Mucosa of descending colon (tissue), 3 donors: ENCODE results near the gene MIAT. TPM values are rescaled to one million over a fixed set of nuclear protein-coding genes. Genes with fewer than 3 reads are reported as not detected.
A peak's percentile ranks its signal among the peaks of the same experiment; 100 is the strongest.

Experiments
- ATAC-seq: fragments of 200-7000 bp; cut with Tn5 transposase; one replicate; pipeline ENCODE4 v1.9.1; 2020; ENCODE audit warnings: mild to moderate bottlenecking, moderate library complexity
- DNase-seq, 3 donors: peaks; one replicate each; pipeline ENCODE4 v3.0.0-alpha.2; 2020
- H3K36me3 ChIP-seq: fragments of 200-600 bp; one replicate; pipeline ENCODE4 v1.8.0; 2021; ENCODE audit warnings: low read depth, mild to moderate bottlenecking
- H3K4me1 ChIP-seq: fragments of 200-600 bp; one replicate; pipeline ENCODE4 v1.8.0; 2021; ENCODE audit warnings: low read depth, mild to moderate bottlenecking
- H3K4me3 ChIP-seq: fragments of 200-600 bp; one replicate; pipeline ENCODE4 v1.8.0; 2021; ENCODE audit warnings: mild to moderate bottlenecking
- H3K9me3 ChIP-seq: fragments of 200-600 bp; one replicate; pipeline ENCODE4 v1.8.0; 2021; ENCODE audit warnings: mild to moderate bottlenecking
- intact Hi-C, 2 donors: fragments of 100-400 bp; cut with DNase I in 1 of 2; cut with micrococcal nuclease in 1 of 2; formaldehyde crosslinking; loops; one replicate each; pipeline versions ENCODE4 v1.11.0 to v1.11.1; 2022; cut with DNase I, micrococcal nuclease
- total RNA-seq, 3 donors: library from RNA; stranded (reverse); fragmentation: NEBNext Ultra II Directional in 2 of 3; extraction: Animal tissue kit (Norgen Biotek cat#: 25700) in 2 of 3; gene quantifications; one replicate each; pipeline versions ENCODE4 v1.2.1 to v1.2.4, GENCODE V29; 2021 to 2023
- TF ChIP-seq, protein P1 (sequence below): fragments of 200-600 bp; IDR thresholded peaks from one replicate; pipeline ENCODE4 v1.8.0; 2022; ENCODE audit warnings: antibody characterized with exemption, mild to moderate bottlenecking
- donor health status: DM: no; HTN: no; CAD: no; lungs with moderate emphysema.
- donor health status: DM: no; HTN: no; CAD: no.
- donor health status: DM: no; HTN: yes; CAD: no.

The MIAT gene
- total RNA-seq, 3 donors from 2014 or later: 3.3 to 7.1 (median 3.5) TPM

DNA sequence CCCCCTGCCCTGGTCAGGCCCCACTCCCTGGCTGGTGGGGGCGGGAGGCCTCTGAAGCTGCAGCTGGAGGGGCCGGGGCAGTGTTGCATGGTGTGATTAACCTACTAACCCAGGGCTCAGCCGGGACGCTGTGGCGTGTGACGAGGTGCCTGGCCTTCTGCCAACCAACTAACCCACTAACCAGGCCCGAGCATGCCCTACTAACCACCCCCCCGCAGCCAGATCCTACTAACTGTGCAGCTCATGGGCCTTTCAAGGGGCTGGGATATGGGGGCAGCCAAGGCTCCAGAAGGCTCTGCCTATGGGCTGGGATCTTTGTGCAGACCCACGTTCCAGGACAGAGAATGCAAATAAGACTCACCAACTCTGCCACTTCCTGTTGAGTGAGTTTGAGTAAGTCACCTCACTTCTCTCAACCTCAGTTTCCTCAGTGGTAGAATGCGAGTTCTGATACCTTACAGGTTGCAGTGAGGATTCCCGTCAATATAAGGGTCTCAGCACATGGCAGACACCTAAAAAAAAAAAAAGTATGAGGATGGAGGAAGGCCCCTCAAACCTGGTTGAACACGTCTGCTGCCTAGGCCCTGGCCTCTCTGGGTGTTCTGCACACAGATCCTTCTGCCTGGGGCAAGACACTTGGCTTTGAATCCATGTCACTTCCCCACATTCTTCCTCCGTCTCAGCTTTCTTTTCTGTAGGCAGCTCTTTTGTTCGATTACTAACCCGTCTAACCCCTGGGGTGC lies 14.1 kb downstream of the MIAT start:
- Histone ChIP-seq H3K9me3 (no peaks in the 10 kb centered on the region), H3K4me3 (no peak overlapping the region), H3K4me1 (peaks cover 10% of the 10 kb centered on the region), H3K36me3 (no peaks in the 10 kb centered on the region)
- intact Hi-C loops: no loop called here
- ATAC-seq (peak; percentile 23), DNase-seq (peak; percentile 60 to 82 (median 65))
- TF ChIP-seq, protein P1, sequence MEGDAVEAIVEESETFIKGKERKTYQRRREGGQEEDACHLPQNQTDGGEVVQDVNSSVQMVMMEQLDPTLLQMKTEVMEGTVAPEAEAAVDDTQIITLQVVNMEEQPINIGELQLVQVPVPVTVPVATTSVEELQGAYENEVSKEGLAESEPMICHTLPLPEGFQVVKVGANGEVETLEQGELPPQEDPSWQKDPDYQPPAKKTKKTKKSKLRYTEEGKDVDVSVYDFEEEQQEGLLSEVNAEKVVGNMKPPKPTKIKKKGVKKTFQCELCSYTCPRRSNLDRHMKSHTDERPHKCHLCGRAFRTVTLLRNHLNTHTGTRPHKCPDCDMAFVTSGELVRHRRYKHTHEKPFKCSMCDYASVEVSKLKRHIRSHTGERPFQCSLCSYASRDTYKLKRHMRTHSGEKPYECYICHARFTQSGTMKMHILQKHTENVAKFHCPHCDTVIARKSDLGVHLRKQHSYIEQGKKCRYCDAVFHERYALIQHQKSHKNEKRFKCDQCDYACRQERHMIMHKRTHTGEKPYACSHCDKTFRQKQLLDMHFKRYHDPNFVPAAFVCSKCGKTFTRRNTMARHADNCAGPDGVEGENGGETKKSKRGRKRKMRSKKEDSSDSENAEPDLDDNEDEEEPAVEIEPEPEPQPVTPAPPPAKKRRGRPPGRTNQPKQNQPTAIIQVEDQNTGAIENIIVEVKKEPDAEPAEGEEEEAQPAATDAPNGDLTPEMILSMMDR: no peak

DNA sequence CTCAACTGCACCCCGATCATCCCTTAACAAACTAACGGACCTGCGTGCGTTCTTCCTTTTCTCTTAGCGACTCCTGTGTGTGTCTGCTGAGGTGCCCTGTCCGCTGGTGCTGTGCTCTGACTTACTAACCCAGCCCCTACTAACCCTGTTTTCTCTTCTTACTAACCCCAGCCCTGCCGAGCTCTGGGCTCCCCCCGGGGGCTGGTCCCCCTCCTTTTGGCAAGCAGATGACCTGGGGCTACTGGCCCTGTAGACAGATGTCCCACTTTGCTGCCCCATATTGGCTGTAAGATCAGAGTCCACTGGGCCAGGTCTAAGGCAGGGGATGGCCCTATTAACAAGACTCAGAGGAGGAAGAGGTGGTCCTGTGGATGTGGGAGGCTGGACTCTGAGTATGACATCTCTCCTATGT lies 14.7 kb downstream of the MIAT start:
- Histone ChIP-seq H3K9me3 (no peaks in the 10 kb centered on the region), H3K4me1 (peaks cover 10% of the 10 kb centered on the region), H3K36me3 (no peaks in the 10 kb centered on the region), H3K4me3 (peak overlapping the region; percentile 56)
- ATAC-seq (no peak), DNase-seq (peak; percentile 21 to 66 (median 42))
- intact Hi-C loops: no loop called here
- TF ChIP-seq, protein P1: no peak

DNA sequence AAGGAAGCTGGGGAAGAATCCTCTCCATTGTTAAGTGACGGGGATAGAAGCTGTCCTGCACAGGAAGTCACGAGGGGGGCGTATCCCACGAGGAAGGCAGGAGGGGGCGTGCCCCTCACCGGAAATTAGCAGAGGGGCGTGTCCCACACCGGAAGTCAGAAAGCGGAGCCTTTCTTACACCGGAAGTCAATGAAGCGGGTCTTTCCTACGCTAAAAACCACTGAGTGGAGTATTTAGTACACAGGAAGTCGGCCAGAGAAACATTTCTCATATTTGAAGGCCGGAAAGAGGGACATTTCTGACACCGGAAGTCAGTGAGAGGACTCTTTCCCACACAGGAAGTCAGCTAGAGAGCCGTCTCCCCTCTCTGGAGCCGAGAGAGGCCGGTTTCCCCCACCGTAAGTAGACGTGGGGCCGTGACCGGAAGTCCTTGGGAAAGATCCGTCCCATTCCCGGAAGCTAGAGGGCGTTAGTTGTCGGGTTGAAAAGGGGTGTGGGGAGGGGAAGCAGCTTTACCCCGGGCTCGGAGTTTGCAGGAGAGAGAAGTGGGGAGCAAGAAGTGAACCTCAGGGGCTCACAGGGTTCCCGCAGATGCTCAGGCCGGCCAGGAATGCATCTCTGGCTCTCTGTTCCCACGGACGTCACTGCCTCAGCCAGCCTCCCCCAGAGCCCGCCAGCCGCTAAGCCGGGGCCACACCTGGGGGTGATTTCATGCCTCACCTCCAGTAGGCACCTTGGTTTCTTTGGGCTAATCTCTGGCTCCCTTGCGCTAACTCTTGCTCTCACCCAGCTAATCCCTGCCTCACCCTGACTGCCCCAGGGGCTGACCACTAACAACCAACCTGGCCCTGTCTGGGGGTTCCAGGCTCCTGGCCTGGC lies 15.4 kb downstream of the MIAT start:
- ATAC-seq (peak; percentile 91), DNase-seq (peak; percentile 94 to 97 (median 95))
- Histone ChIP-seq H3K4me3 (peak overlapping the region; percentile 56), H3K9me3 (no peaks in the 10 kb centered on the region), H3K36me3 (no peaks in the 10 kb centered on the region), H3K4me1 (peaks cover 10% of the 10 kb centered on the region)
- TF ChIP-seq, protein P1: peak; percentile 29
- intact Hi-C loops: no loop called here

DNA sequence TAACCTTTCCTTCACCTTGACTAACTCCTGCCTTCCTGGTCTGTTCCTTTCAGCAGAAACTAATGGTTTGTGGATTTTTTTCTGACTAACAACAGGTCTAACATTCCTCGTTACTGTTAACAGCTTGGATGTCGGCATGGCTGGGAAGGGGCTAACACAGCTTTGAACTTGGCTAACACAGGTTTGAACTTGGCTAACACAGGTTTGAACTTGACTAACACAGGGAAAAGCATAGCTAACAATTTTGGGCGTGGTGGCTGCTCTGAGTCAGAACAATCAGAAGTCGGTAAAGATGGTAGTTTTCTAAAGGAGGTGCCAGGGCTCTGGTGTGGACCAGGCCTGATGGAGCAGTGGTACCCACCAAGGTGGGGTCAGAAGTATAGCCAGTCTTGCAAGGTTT lies 16.1 kb downstream of the MIAT start:
- DNase-seq: no peak
- peaks cover 10% of the 10 kb centered on the region for H3K4me1 ChIP-seq
- peak; percentile 10 for ATAC-seq
- H3K9me3 ChIP-seq: no peaks in the 10 kb centered on the region
- peak overlapping the region; percentile 56 for H3K4me3 ChIP-seq
- H3K36me3 ChIP-seq: no peaks in the 10 kb centered on the region
- TF ChIP-seq, protein P1: no peak
- intact Hi-C loops: no loop called here

DNA sequence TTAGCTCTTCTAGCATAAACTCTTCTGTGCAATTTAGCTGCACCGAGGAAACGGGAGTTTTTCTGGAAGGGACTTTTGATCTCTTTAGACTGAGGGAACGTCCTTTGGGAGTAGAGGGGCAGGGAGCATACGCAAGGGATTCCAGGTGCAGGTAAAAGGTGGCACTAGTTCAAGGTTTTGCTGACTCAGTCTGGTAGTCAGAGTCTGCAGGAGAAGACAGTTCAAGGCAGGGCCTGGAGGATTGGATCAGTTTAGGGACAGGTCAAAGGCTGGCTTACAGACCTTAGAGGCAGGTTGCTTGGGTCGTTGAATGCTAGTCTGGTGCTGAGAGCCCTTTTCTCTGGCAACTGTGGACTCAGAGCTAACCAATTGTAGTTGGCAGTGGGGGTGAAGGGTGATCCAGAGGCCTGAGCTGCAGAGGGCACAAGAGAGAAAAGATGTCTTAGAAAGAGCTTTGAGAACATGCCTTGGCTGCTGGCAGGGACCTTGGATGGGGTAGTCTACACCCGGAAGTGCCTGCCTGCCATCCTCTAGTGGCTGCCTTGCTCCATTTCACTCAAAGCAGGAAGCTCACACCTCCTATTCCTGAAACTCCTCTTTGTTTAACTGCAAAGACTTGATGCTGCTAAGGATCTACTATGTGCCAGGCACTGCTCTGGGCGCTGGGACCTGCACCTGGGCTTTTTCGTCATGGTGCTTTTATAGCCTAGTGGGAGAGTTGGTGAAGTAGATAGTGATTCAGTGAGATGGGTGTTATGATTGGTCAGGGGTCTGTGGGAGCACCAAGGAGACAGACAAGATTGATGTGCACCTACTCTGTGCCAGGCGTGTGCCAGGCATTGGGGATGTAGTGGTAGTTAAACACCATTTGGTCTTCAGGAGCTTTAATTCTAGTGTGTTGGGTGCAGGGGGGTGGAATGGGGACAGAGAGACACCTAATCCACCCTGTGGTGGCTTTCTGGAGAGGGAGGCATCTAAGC lies 17.1 kb downstream of the MIAT start:
- intact Hi-C loops: no loop called here
- no peak overlapping the region for H3K4me3 ChIP-seq

More for the DNA sequence above, 17.1 kb downstream of the MIAT start:
- peaks cover 10% of the 10 kb centered on the region for H3K4me1 ChIP-seq
- ATAC-seq: no peak
- no peak for DNase-seq
- H3K36me3 ChIP-seq: no peaks in the 10 kb centered on the region
- no peaks in the 10 kb centered on the region for H3K9me3 ChIP-seq
- TF ChIP-seq, protein P1: no peak
